Activated T-helper 2 cell treated with anti-CD3 and anti-CD28 coated beads, Interferon-gamma antibody, Interleukin-2, Interleukin-4, amounts not matched to agents 10 μg/mL and 5 μg/mL and 100 μg/mL, durations not matched to agents 14 hours and 24 hours and 36 hours (primary cell): ENCODE data around the gene TMEM154. TPM values are rescaled to one million over a fixed set of nuclear protein-coding genes. Genes with fewer than 3 reads are reported as not detected.

Experiments
- DNase-seq: peaks from one replicate; pipeline ENCODE4 v3.0.0; 2021; ENCODE audit warnings: low spot score
- H3K27ac Mint-ChIP-seq: one replicate; pipeline ENCODE4 v1.8.0; 2021; ENCODE audit warnings: mixed read lengths
- H3K27me3 Mint-ChIP-seq: one replicate; pipeline ENCODE4 v1.8.0; 2021; ENCODE audit warnings: low read depth, mixed read lengths
- H3K36me3 Mint-ChIP-seq: one replicate; pipeline ENCODE4 v1.8.0; 2021; ENCODE audit warnings: low read depth, mixed read lengths
- H3K4me1 Mint-ChIP-seq: one replicate; pipeline ENCODE4 v1.8.0; 2021; ENCODE audit warnings: low read depth, mixed read lengths
- H3K4me3 Mint-ChIP-seq: one replicate; pipeline ENCODE4 v1.8.0; 2021; ENCODE audit warnings: low read depth, mild to moderate bottlenecking, moderate library complexity, mixed read lengths
- H3K9me3 Mint-ChIP-seq: one replicate; pipeline ENCODE4 v1.8.0; 2021; ENCODE audit warnings: mixed read lengths
- intact Hi-C: fragments of 100-400 bp; cut with micrococcal nuclease; formaldehyde crosslinking; loops from one replicate; pipeline ENCODE4 v1.15.1; 2023
- total RNA-seq: library from RNA; stranded (reverse); gene quantifications from 2 replicates; pipeline ENCODE4 v1.2.3, GENCODE V29; 2022

The TMEM154 gene
- total RNA-seq, 1 donor from 2014 or later = 10.3 TPM

GRCh38 chr4:152606753-152607152 is 73.0 kb downstream of the TMEM154 start:
- Mint-ChIP-seq H3K4me1 (no peaks in the 10 kb centered on the region), H3K36me3 (no peaks in the 10 kb centered on the region), H3K27me3 (peaks cover 4% of the 10 kb centered on the region), H3K4me3 (no peak overlapping the region), H3K9me3 (no peaks in the 10 kb centered on the region), H3K27ac (no peak overlapping the region)
- no peak for DNase-seq
- intact Hi-C loops = no loop called here

GRCh38 chr4:152605641-152606335 is 74.0 kb downstream of the TMEM154 start:
- no peak for DNase-seq
- no peak overlapping the region for H3K4me3 Mint-ChIP-seq
- intact Hi-C loops = no loop called here
- H3K27me3 Mint-ChIP-seq = peaks cover 4% of the 10 kb centered on the region
- H3K9me3 Mint-ChIP-seq = no peaks in the 10 kb centered on the region
- H3K27ac Mint-ChIP-seq = no peak overlapping the region
- no peaks in the 10 kb centered on the region for H3K36me3 Mint-ChIP-seq
- H3K4me1 Mint-ChIP-seq = no peaks in the 10 kb centered on the region

- H3K9me3 Mint-ChIP-seq = no peaks in the 10 kb centered on the region
- H3K4me1 Mint-ChIP-seq = no peaks in the 10 kb centered on the region
- intact Hi-C loops = no loop called here
- H3K4me3 Mint-ChIP-seq = no peak overlapping the region
- peaks cover 4% of the 10 kb centered on the region for H3K27me3 Mint-ChIP-seq
- no peak overlapping the region for H3K27ac Mint-ChIP-seq
- no peaks in the 10 kb centered on the region for H3K36me3 Mint-ChIP-seq
- no peak for DNase-seq
These were observed 74.8 kb downstream of the TMEM154 start for GRCh38 chr4:152605031-152605430.

- no peak overlapping the region for H3K4me3 Mint-ChIP-seq
- H3K27me3 Mint-ChIP-seq = peaks cover 5% of the 10 kb centered on the region
These were observed 78.6 kb downstream of the TMEM154 start for GRCh38 chr4:152601156-152601555.

GRCh38 chr4:152599636-152600035 is 80.2 kb downstream of the TMEM154 start:
- DNase-seq = no peak
- Mint-ChIP-seq H3K4me3 (no peak overlapping the region), H3K27ac (no peak overlapping the region), H3K9me3 (no peaks in the 10 kb centered on the region), H3K4me1 (no peaks in the 10 kb centered on the region), H3K27me3 (peaks cover 9% of the 10 kb centered on the region), H3K36me3 (no peaks in the 10 kb centered on the region)
- intact Hi-C loops = no loop called here

More at GRCh38 chr4:152601156-152601555, 78.6 kb downstream of the TMEM154 start:
- Mint-ChIP-seq H3K36me3 (no peaks in the 10 kb centered on the region), H3K4me1 (no peaks in the 10 kb centered on the region), H3K9me3 (no peaks in the 10 kb centered on the region), H3K27ac (no peak overlapping the region)
- DNase-seq = no peak
- intact Hi-C loops = no loop called here

- Mint-ChIP-seq H3K4me1 (no peaks in the 10 kb centered on the region), H3K27me3 (peaks cover 9% of the 10 kb centered on the region), H3K9me3 (no peaks in the 10 kb centered on the region), H3K27ac (no peak overlapping the region), H3K4me3 (no peak overlapping the region), H3K36me3 (no peaks in the 10 kb centered on the region)
- DNase-seq = no peak
- intact Hi-C loops = no loop called here
These were observed 80.7 kb downstream of the TMEM154 start for GRCh38 chr4:152599095-152599494.

GRCh38 chr4:152598454-152598853 is 81.3 kb downstream of the TMEM154 start:
- no peaks in the 10 kb centered on the region for H3K4me1 Mint-ChIP-seq
- DNase-seq = no peak
- intact Hi-C loops = no loop called here
- H3K9me3 Mint-ChIP-seq = no peaks in the 10 kb centered on the region
- H3K27ac Mint-ChIP-seq = no peak overlapping the region
- no peak overlapping the region for H3K4me3 Mint-ChIP-seq
- H3K36me3 Mint-ChIP-seq = no peaks in the 10 kb centered on the region
- H3K27me3 Mint-ChIP-seq = peaks cover 9% of the 10 kb centered on the region

GRCh38 chr4:152594978-152595925 is 84.5 kb downstream of the TMEM154 start:
- no peak for DNase-seq
- Mint-ChIP-seq H3K27ac (no peak overlapping the region), H3K4me3 (no peak overlapping the region), H3K9me3 (no peaks in the 10 kb centered on the region), H3K27me3 (peaks cover 8% of the 10 kb centered on the region), H3K4me1 (peaks cover 9% of the 10 kb centered on the region), H3K36me3 (no peaks in the 10 kb centered on the region)
- intact Hi-C loops = no loop called here

GRCh38 chr4:152594057-152594456 is 85.7 kb downstream of the TMEM154 start:
- Mint-ChIP-seq H3K9me3 (no peaks in the 10 kb centered on the region), H3K27ac (no peak overlapping the region), H3K4me1 (peaks cover 9% of the 10 kb centered on the region), H3K36me3 (no peaks in the 10 kb centered on the region), H3K27me3 (peaks cover 11% of the 10 kb centered on the region), H3K4me3 (no peak overlapping the region)
- intact Hi-C loops = no loop called here
- no peak for DNase-seq

GRCh38 chr4:152591876-152592275 is 87.9 kb downstream of the TMEM154 start:
- intact Hi-C loops = no loop called here
- Mint-ChIP-seq H3K27me3 (peaks cover 14% of the 10 kb centered on the region), H3K9me3 (no peaks in the 10 kb centered on the region), H3K27ac (no peak overlapping the region), H3K36me3 (no peaks in the 10 kb centered on the region), H3K4me1 (peaks cover 9% of the 10 kb centered on the region), H3K4me3 (no peak overlapping the region)
- DNase-seq = no peak

GRCh38 chr4:152591396-152591795 is 88.4 kb downstream of the TMEM154 start:
- no peak overlapping the region for H3K4me3 Mint-ChIP-seq
- H3K36me3 Mint-ChIP-seq = no peaks in the 10 kb centered on the region
- intact Hi-C loops = no loop called here
- DNase-seq = peak; percentile 17
- peaks cover 9% of the 10 kb centered on the region for H3K4me1 Mint-ChIP-seq
- no peak overlapping the region for H3K27ac Mint-ChIP-seq
- no peaks in the 10 kb centered on the region for H3K9me3 Mint-ChIP-seq
- peaks cover 14% of the 10 kb centered on the region for H3K27me3 Mint-ChIP-seq

- Mint-ChIP-seq H3K4me1 (peaks cover 9% of the 10 kb centered on the region), H3K36me3 (no peaks in the 10 kb centered on the region), H3K27me3 (peaks cover 10% of the 10 kb centered on the region), H3K4me3 (no peak overlapping the region), H3K27ac (no peak overlapping the region), H3K9me3 (no peaks in the 10 kb centered on the region)
- intact Hi-C loops = no loop called here
- DNase-seq = no peak
These were observed 89.4 kb downstream of the TMEM154 start for GRCh38 chr4:152590179-152591031.
